Neural crest cell (in vitro differentiated cells): ENCODE results near the gene CD300H. TPM values are rescaled to one million over a fixed set of nuclear protein-coding genes. Genes with fewer than 3 reads are reported as not detected.

ENCODE experiments used
- DNase-seq: peaks from one replicate; pipeline ENCODE4 v3.0.0; 2021; ENCODE audit warnings: low read depth, mixed read lengths, low spot score
- H3K27ac Mint-ChIP-seq: one replicate; pipeline ENCODE4 v1.8.0; 2021; ENCODE audit warnings: mild to moderate bottlenecking, mixed read lengths; ENCODE audit not compliant: unreplicated experiment
- H3K27me3 Mint-ChIP-seq: 2 replicates; pipeline ENCODE4 v1.8.0; 2021; ENCODE audit warnings: low read depth, mild to moderate bottlenecking, mixed read lengths
- H3K36me3 Mint-ChIP-seq: 2 replicates; pipeline ENCODE4 v1.8.0; 2021; ENCODE audit warnings: low read depth, mild to moderate bottlenecking, mixed read lengths
- H3K4me1 Mint-ChIP-seq: 2 replicates; pipeline ENCODE4 v1.8.0; 2021; ENCODE audit warnings: mixed read lengths
- H3K4me3 Mint-ChIP-seq: one replicate; pipeline ENCODE4 v1.8.0; 2021; ENCODE audit warnings: mild to moderate bottlenecking, mixed read lengths
- H3K9me3 Mint-ChIP-seq: 2 replicates; pipeline ENCODE4 v1.8.0; 2021; ENCODE audit warnings: mixed read lengths
- CTCF ChIP-seq: fragments of 200-600 bp; sonication (generic); conservative IDR thresholded peaks from 2 replicates; pipeline ENCODE4 v1.5.0; 2021; ENCODE audit warnings: antibody characterized with exemption, mild to moderate bottlenecking
- total RNA-seq: library from RNA; stranded (reverse); gene quantifications from 2 replicates; pipeline ENCODE4 v1.2.1, GENCODE V29; 2021

CD300H gene
- total RNA-seq, 1 donor from 2014 or later = not detected

GRCh38 chr17:74532115-74532514 is 35.2 kb downstream of the CD300H start:
- Mint-ChIP-seq H3K36me3 (no peaks in the 10 kb centered on the region), H3K4me1 (no peaks in the 10 kb centered on the region), H3K9me3 (peaks cover 2% of the 10 kb centered on the region), H3K4me3 (no peak overlapping the region), H3K27me3 (peaks cover 50% of the 10 kb centered on the region), H3K27ac (no peak overlapping the region)
- no peak for DNase-seq
- no peak for TF ChIP-seq CTCF

- Mint-ChIP-seq H3K27me3 (peaks cover 45% of the 10 kb centered on the region), H3K36me3 (no peaks in the 10 kb centered on the region), H3K9me3 (peaks cover 2% of the 10 kb centered on the region), H3K4me3 (no peak within 1 kb of the TSS), H3K27ac (peak within 1 kb of the TSS; percentile 3), H3K4me1 (no peaks in the 10 kb centered on the region)
- no peak for TF ChIP-seq CTCF
- no peak for DNase-seq
Measured at GRCh38 chr17:74531231-74531761, 36.0 kb downstream of the CD300H start, which contains the start of gene CD300LB. Gene CD300LB, minus strand, starts transcription at chr17:74531475. Its CDS starts 125 bp downstream, at chr17:74531350.

- Mint-ChIP-seq H3K27me3 (peaks cover 45% of the 10 kb centered on the region), H3K27ac (no peak overlapping the region), H3K9me3 (peaks cover 2% of the 10 kb centered on the region), H3K4me1 (no peaks in the 10 kb centered on the region), H3K4me3 (no peak overlapping the region), H3K36me3 (no peaks in the 10 kb centered on the region)
- DNase-seq = no peak
- TF ChIP-seq CTCF = no peak
Measured at GRCh38 chr17:74530831-74531150, 36.5 kb downstream of the CD300H start.

DNA sequence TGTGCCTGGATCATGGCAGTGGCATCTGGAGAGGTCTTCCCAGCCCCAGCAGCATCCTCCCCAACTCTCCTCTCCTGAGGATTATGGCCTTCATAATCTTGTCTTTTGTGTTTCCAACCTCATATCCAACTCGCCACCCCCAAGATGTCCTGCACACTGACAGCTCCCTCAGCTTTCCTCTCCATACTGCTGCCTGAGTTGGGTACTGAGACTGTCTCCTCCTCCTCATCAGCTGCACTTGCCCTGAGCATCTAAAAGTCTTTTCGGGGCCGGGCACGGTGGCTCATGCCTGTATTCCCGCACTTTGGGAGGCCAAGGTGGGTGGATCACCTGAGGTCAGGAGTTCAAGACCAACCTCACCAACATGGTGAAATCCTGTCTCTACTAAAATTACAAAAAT is 38.1 kb downstream of the CD300H start:
- Mint-ChIP-seq H3K4me1 (no peaks in the 10 kb centered on the region), H3K4me3 (no peak overlapping the region), H3K27me3 (peaks cover 54% of the 10 kb centered on the region), H3K9me3 (peaks cover 2% of the 10 kb centered on the region), H3K27ac (no peak overlapping the region), H3K36me3 (no peaks in the 10 kb centered on the region)
- DNase-seq = no peak
- no peak for TF ChIP-seq CTCF

GRCh38 chr17:74528491-74529199 is 38.7 kb downstream of the CD300H start:
- no peak for TF ChIP-seq CTCF
- Mint-ChIP-seq H3K4me3 (no peak overlapping the region), H3K36me3 (no peaks in the 10 kb centered on the region), H3K9me3 (peaks cover 2% of the 10 kb centered on the region), H3K4me1 (no peaks in the 10 kb centered on the region), H3K27ac (no peak overlapping the region), H3K27me3 (peaks cover 58% of the 10 kb centered on the region)
- no peak for DNase-seq
